ENCODE results near the gene GRID1.

- TF ChIP-seq CTCF (conservative IDR thresholded peaks at IDR 0.05; ENCODE audit: low read depth, low read length) (no peak), EZH2 (IDR thresholded peaks at IDR 0.05; ENCODE audit: low read length, unreplicated experiment) (no peak)
Measured at GRCh38 chr10:86099542-86100334, 266.9 kb downstream of the GRID1 start.

Data from PC-3 (cell line).